Tibial nerve (tissue), 4 donors: ENCODE results near the gene PIP5K1B.

Experiments
- EP300 ChIP-seq, 2 donors: sonication (generic); formaldehyde crosslinking; IDR thresholded peaks; one replicate each; pipeline ENCODE4 v1.6.1; 2017; ENCODE audit warnings: antibody characterized with exemption in 2 of 2, mild to moderate bottlenecking in 1 of 2
- POLR2A ChIP-seq, 2 donors: fragments of 450-650 bp; IDR thresholded peaks; one replicate each; pipeline ENCODE4 v1.6.1; 2017; ENCODE audit warnings: antibody characterized with exemption in 2 of 2, mild to moderate bottlenecking in 2 of 2, moderate library complexity in 2 of 2
- TF ChIP-seq, protein P1 (sequence below), 5 experiments: fragments of 200-600 bp in 3 of 5; fragments of 450-650 bp in 2 of 5; sonication (generic) in 3 of 5; IDR thresholded peaks; one replicate each; pipeline ENCODE4 v1.5.1; 2016 to 2019; ENCODE audit warnings: antibody characterized with exemption in 5 of 5, mild to moderate bottlenecking in 3 of 5, moderate library complexity in 2 of 5

DNA sequence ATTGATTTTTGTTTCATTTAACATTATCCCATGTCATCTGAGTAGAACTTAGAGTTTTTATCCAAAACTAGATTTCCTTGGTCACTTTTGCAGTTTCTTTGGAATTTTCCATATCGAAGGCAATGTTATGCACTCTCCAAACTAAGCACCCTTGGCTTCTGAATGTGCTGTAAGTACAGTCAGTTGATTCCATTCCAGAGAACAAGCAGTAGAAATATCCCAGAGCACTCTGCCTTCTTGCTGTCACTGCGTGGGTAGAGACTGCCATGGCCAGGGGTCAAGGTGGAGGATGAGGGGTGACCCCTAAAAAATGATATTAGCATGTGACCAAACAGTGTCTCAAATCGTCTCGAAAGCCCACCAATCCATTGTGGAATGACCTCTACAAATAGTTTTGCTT lies 36.2 kb downstream of the PIP5K1B start:
- TF ChIP-seq, protein P1, sequence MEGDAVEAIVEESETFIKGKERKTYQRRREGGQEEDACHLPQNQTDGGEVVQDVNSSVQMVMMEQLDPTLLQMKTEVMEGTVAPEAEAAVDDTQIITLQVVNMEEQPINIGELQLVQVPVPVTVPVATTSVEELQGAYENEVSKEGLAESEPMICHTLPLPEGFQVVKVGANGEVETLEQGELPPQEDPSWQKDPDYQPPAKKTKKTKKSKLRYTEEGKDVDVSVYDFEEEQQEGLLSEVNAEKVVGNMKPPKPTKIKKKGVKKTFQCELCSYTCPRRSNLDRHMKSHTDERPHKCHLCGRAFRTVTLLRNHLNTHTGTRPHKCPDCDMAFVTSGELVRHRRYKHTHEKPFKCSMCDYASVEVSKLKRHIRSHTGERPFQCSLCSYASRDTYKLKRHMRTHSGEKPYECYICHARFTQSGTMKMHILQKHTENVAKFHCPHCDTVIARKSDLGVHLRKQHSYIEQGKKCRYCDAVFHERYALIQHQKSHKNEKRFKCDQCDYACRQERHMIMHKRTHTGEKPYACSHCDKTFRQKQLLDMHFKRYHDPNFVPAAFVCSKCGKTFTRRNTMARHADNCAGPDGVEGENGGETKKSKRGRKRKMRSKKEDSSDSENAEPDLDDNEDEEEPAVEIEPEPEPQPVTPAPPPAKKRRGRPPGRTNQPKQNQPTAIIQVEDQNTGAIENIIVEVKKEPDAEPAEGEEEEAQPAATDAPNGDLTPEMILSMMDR (IDR thresholded peaks at IDR 0.05): no peak
- no peak for TF ChIP-seq POLR2A (IDR thresholded peaks at IDR 0.05)
- TF ChIP-seq EP300 (IDR thresholded peaks at IDR 0.05): no peak
